Smooth muscle cell (in vitro differentiated cells): ENCODE data around the gene GRAP2. TPM values are rescaled to one million over a fixed set of nuclear protein-coding genes. Genes with fewer than 3 reads are reported as not detected.

Experiments used
- DNase-seq: peaks from one replicate; lab custom pipeline; 2025; ENCODE audit not compliant: unreplicated experiment; lab: John Stamatoyannopoulos, UW
- H2AFZ ChIP-seq: fragments of 200-600 bp; sonication (generic); 2 replicates; pipeline ENCODE4 v1.6.0; 2016; ENCODE audit warnings: antibody characterized with exemption, low read depth, mild to moderate bottlenecking
- H3F3A ChIP-seq: fragments of 200-600 bp; sonication (generic); 2 replicates; pipeline ENCODE4 v1.6.0; 2017; ENCODE audit warnings: antibody characterized with exemption, low read depth
- H3K27ac ChIP-seq: fragments of 200-600 bp; sonication (generic); 2 replicates; pipeline ENCODE4 v1.5.1; 2016; ENCODE audit warnings: low read depth, mild to moderate bottlenecking
- H3K27me3 ChIP-seq: fragments of 200-600 bp; sonication (generic); 2 replicates; pipeline ENCODE4 v1.6.1; 2016; ENCODE audit warnings: low read depth, mild to moderate bottlenecking
- H3K36me3 ChIP-seq: fragments of 200-600 bp; sonication (generic); 2 replicates; pipeline ENCODE4 v1.5.1; 2016; ENCODE audit warnings: low read depth
- H3K4me1 ChIP-seq: fragments of 200-600 bp; sonication (generic); 2 replicates; pipeline ENCODE4 v1.5.1; 2016; ENCODE audit warnings: low read depth
- H3K4me2 ChIP-seq: fragments of 200-600 bp; sonication (generic); 2 replicates; pipeline ENCODE4 v1.6.0; 2016; ENCODE audit warnings: mild to moderate bottlenecking
- H3K4me3 ChIP-seq: fragments of 200-600 bp; sonication (generic); 2 replicates; pipeline ENCODE4 v1.5.1; 2016; ENCODE audit warnings: mild to moderate bottlenecking
- H3K79me2 ChIP-seq: fragments of 200-600 bp; sonication (generic); 2 replicates; pipeline ENCODE4 v1.6.0; 2016; ENCODE audit warnings: low read depth, mild to moderate bottlenecking
- H3K9ac ChIP-seq: fragments of 200-600 bp; sonication (generic); 2 replicates; pipeline ENCODE4 v1.6.0; 2016; ENCODE audit warnings: low read depth
- H3K9me3 ChIP-seq: fragments of 200-600 bp; sonication (generic); replicated peaks from 2 replicates; pipeline ENCODE4 v1.5.1; 2016; ENCODE audit warnings: low read depth
- H4K20me1 ChIP-seq: fragments of 200-600 bp; sonication (generic); 2 replicates; pipeline ENCODE4 v1.6.0; 2016; ENCODE audit warnings: low read depth
- WGBS: methylation state at CpG from one replicate; pipeline ENCODE4 v1.1.7; 2016; ENCODE audit warnings: low lambda C conversion rate; 5-methylcytosine and 5-hydroxymethylcytosine counted together
- polyA plus RNA-seq: library from polyadenylated mRNA; unstranded; fragments of >200 nt; fragmentation: Nextera tagmentation; extraction: Ambion mirVana; gene quantifications from 2 replicates; pipeline ENCODE4 v1.2.1, GENCODE V29; 2016
- total RNA-seq: library from RNA; depleted of rRNA; stranded (reverse); fragments of >200 nt; gene quantifications from 2 replicates; pipeline ENCODE4 v1.2.3, GENCODE V29; 2014
- TF ChIP-seq, protein P1 (sequence below): fragments of 200-600 bp; sonication (generic); IDR thresholded peaks from 2 replicates; pipeline ENCODE4 v1.5.1; 2017; ENCODE audit warnings: borderline replicate concordance, mild to moderate bottlenecking, antibody characterized with exemption; ENCODE audit not compliant: insufficient read depth, poor library complexity, severe bottlenecking

The GRAP2 gene
- total and polyA plus RNA-seq, 2 experiments from 2014 or later: not detected

DNA sequence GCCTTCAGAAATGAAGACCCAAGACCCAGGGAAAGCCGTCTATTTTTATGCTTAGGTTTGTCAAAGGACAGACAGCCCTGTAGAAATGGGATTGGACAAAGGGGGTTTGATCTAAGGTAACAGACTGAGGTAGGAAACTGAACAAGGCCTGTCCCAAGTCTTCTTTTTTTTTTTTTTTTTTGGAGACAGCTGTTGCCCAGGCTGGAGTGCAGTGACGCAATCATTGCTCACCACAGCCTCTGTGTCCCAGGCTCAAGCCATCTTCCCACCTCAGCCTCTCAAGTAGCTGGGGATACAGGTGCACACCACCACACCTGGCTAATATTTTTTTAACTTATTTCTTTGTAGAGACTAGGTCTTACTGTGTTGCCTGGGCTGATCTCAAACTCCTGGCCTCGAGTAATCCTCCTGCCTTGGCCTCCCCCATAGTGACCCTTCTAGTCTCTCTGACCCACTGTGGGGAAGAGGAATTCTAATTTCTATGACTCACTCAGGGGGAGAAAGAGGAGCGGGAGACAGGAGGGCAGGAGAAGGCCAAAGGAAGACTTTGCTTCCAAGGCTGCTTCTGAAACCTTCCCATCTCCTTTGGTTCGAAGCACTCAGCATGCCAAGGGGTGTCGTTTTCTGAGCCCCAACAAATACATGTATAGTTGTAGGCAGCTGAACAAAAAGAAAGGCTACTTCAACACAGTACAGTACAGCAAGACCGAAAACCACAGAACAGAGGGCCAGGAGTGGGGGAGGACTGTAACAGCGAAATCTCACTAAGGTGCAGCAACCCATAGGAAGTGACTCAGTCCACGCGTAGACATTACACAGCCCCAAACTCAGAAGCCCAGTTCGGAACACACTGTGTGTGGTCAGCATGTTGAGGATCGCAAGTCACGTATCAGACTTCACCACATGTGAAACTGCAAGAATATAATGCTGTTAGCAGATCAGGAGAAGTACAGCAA is 60.2 kb downstream of the GRAP2 start:
- H3K9me3 ChIP-seq: no peaks in the 10 kb centered on the region
- H3K27ac ChIP-seq: peak overlapping the region; percentile 92
- TF ChIP-seq, protein P1, sequence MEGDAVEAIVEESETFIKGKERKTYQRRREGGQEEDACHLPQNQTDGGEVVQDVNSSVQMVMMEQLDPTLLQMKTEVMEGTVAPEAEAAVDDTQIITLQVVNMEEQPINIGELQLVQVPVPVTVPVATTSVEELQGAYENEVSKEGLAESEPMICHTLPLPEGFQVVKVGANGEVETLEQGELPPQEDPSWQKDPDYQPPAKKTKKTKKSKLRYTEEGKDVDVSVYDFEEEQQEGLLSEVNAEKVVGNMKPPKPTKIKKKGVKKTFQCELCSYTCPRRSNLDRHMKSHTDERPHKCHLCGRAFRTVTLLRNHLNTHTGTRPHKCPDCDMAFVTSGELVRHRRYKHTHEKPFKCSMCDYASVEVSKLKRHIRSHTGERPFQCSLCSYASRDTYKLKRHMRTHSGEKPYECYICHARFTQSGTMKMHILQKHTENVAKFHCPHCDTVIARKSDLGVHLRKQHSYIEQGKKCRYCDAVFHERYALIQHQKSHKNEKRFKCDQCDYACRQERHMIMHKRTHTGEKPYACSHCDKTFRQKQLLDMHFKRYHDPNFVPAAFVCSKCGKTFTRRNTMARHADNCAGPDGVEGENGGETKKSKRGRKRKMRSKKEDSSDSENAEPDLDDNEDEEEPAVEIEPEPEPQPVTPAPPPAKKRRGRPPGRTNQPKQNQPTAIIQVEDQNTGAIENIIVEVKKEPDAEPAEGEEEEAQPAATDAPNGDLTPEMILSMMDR: no peak
- no peak for DNase-seq
- H3K9ac ChIP-seq: peak overlapping the region; percentile 50
- no peaks in the 10 kb centered on the region for H3K27me3 ChIP-seq
- H3K4me2 ChIP-seq: peak overlapping the region; percentile 5
- H3K36me3 ChIP-seq: no peaks in the 10 kb centered on the region
- peaks cover 14% of the 10 kb centered on the region for H3F3A ChIP-seq
- H3K4me3 ChIP-seq: no peak overlapping the region
- H3K79me2 ChIP-seq: no peaks in the 10 kb centered on the region
- WGBS: 42% methylated on average over 13 of the region's 13 CpGs
- no peak overlapping the region for H2AFZ ChIP-seq
- peaks cover 8% of the 10 kb centered on the region for H3K4me1 ChIP-seq
- H4K20me1 ChIP-seq: no peaks in the 10 kb centered on the region

DNA sequence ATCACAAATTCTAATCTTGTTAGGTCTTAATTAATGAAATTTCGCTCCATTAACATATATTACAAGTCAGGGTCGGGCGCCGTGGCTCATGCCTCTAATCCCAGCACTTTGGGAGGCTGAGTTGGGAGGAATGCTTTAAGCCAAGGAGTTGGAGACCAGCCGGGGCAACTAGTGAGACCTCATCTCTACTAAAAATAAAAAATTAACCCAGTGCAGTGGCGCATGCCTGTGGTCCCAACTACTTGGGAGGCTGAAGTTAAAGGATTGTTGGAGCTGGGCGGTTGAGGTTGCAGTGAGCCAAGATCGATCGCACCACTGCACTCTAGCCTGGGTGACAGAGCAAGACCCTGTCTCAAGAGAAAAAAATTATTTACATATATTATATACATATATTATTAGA is 61.2 kb downstream of the GRAP2 start:
- Histone ChIP-seq H3K27me3 (no peaks in the 10 kb centered on the region), H4K20me1 (no peaks in the 10 kb centered on the region), H3K4me3 (no peak overlapping the region), H3K9me3 (no peaks in the 10 kb centered on the region), H3K36me3 (no peaks in the 10 kb centered on the region), H3K79me2 (no peaks in the 10 kb centered on the region), H3K4me2 (peak overlapping the region; percentile 5), H3F3A (peaks cover 14% of the 10 kb centered on the region), H3K9ac (no peak overlapping the region), H3K4me1 (peaks cover 8% of the 10 kb centered on the region), H3K27ac (peak overlapping the region; percentile 92), H2AFZ (no peak overlapping the region)
- DNase-seq: no peak
- TF ChIP-seq, protein P1: no peak
- whole genome bisulfite sequencing: 65% methylated on average over 9 of the region's 9 CpGs

DNA sequence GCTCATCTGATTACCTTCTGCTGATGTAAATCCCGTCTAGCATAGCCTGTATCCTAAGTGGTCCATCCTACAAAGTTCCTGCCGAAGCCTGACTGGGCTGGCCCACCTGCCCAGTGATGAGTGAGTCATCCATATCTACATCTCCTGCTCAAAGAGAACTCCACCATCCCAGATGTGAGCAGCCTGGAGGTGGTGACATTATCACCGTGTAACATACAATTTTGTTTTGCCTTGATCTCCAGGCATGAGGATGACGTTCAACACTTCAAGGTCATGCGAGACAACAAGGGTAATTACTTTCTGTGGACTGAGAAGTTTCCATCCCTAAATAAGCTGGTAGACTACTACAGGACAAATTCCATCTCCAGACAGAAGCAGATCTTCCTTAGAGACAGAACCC is 64.9 kb downstream of the GRAP2 start:
- Histone ChIP-seq H4K20me1 (no peaks in the 10 kb centered on the region), H3K9me3 (no peaks in the 10 kb centered on the region), H2AFZ (no peak overlapping the region), H3F3A (peaks cover 4% of the 10 kb centered on the region), H3K9ac (no peak overlapping the region), H3K27ac (no peak overlapping the region), H3K4me2 (no peak overlapping the region), H3K79me2 (no peaks in the 10 kb centered on the region), H3K36me3 (no peaks in the 10 kb centered on the region), H3K4me3 (no peak overlapping the region), H3K27me3 (no peaks in the 10 kb centered on the region), H3K4me1 (peaks cover 13% of the 10 kb centered on the region)
- TF ChIP-seq, protein P1: no peak
- 90% methylated on average over 5 of the region's 5 CpGs for WGBS
- DNase-seq: no peak
